ENCODE data around the gene APOL2.

The APOL2 gene, protein sequence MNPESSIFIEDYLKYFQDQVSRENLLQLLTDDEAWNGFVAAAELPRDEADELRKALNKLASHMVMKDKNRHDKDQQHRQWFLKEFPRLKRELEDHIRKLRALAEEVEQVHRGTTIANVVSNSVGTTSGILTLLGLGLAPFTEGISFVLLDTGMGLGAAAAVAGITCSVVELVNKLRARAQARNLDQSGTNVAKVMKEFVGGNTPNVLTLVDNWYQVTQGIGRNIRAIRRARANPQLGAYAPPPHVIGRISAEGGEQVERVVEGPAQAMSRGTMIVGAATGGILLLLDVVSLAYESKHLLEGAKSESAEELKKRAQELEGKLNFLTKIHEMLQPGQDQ

DNA sequence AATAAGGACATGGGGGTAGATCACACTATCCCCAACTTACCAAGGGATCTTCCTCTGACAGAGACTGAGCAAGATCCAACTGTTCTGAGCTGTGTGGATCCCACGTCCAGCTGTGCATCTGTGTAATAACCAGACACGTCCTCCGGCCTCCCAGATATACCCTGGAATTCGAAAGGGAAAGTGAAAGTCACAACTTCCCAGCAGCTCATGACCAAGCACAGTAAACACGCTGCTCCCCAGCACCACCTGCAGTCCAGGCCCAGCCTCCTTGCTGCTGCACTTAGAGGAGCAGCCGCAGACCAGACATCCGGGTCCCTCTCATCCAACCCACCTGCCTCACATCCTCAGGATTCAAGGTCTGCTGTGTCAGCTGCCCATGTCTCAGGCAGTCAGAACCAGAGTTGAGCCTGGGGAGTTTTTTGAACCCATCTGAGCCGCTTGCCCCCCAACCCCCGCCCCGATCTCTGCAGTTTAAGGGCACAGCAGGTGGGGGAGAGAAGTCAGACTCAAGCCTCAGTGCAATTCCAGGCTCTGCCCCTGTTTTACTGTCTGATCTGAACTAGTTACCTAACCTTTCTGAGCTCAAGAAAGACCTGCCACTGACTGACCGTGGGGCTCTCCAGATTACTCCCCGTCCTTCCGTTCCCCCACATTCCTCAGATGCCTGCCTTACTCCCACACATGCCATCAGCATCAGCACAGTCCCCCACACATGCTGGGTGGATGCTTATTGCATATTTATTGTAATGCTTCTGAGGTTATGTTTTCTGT lies at the start of gene APOL2:
TSS of gene APOL2 (minus strand) at position 127 of the 771 bp plus-strand sequence. CDS start 6,365 bp downstream, outside the sequence.
- Mint-ChIP-seq H3K27me3 (no peaks in the 10 kb centered on the region), H3K27ac (peak within 1 kb of the TSS; percentile 99), H3K9me3 (no peaks in the 10 kb centered on the region), H3K36me3 (ENCODE audit: low read depth) (peaks cover 31% of the 10 kb centered on the region), H3K4me1 (peaks cover 49% of the 10 kb centered on the region), H3K4me3 (peak within 1 kb of the TSS; percentile 98)
- DNase-seq: peak; percentile 82
- peak; percentile 98 for ATAC-seq

DNA sequence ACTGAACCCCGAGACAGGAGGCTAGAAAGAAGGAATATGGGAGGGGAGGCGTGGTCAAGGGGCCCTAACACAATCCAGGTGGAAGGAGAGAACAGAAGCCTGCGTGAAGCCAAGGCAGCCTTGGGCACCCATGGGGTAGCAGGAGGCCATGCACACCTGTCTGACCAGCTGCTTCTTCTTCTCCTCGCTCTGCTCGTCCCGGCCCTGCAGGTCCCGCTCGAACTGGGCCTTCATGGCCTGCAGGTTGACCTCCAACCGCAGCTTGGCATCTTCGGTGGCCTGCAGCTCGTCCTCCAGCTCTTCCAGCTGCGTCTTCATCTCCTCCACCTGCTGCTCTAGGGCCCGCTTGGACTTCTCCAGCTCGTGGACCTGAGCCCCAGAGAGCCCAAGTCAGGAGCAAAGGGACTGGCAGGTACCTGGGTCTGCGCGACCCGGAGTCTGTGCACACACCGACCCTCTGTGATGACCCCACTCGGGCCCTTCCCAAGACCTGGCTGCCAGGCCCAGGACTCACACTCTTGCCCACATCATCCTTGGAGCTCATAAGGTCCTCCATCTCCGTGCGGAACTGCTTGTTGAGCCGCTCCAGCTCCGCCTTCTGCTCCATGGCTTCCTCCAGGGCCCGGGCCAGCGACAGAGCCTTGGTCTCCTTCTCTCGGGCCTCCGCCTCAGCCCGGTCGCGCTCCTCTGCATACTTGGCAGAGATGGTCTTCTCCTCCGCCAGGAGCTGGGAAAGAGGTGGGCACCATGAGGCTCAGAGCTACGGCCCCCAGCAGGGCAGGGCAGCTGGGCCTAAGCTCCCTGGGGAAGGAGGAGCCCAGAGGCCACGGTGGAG lies 49.5 kb upstream of the APOL2 start:
- no peaks in the 10 kb centered on the region for H3K27me3 Mint-ChIP-seq
- H3K4me1 Mint-ChIP-seq: peaks cover 24% of the 10 kb centered on the region
- peaks cover 66% of the 10 kb centered on the region for H3K36me3 Mint-ChIP-seq (ENCODE audit: low read depth)
- peak overlapping the region; percentile 49 for H3K27ac Mint-ChIP-seq
- no peaks in the 10 kb centered on the region for H3K9me3 Mint-ChIP-seq
- H3K4me3 Mint-ChIP-seq: no peak overlapping the region
- ATAC-seq (no peak), DNase-seq (no peak)

DNA sequence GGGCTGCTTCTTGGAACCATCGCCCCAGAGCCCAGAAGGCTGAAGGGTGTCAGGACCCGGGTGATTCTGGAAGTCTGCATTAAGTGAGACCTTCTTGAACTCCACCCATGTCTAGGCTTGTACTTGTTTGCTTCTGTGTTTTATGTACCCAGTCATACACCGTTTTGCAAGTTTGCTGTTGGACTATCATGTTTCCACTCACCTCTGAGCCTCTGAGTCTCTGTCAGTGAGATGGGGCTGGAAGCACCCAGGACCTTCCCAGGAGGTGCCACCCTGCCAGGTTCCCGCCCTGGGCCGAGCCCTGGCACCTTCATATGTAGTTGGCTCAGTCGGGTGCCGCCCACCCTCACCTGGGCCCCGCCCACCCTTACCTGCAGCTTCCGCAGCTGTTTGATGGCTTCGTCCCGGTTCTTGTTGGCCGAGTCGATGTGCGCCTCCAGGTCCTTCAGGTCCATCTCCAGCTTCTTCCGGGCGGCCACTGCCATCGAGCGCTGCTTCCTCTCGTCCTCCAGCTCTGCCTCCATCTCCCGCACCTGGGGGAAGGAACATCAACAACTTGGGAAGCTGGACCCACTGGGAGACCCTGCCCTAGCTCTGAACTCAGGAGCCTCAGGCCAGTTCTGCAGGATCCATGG lies 48.7 kb upstream of the APOL2 start:
- Mint-ChIP-seq H3K36me3 (ENCODE audit: low read depth) (peaks cover 66% of the 10 kb centered on the region), H3K9me3 (no peaks in the 10 kb centered on the region), H3K4me1 (peaks cover 24% of the 10 kb centered on the region), H3K4me3 (no peak overlapping the region), H3K27me3 (no peaks in the 10 kb centered on the region), H3K27ac (peak overlapping the region; percentile 39)
- ATAC-seq (no peak), DNase-seq (no peak)

DNA sequence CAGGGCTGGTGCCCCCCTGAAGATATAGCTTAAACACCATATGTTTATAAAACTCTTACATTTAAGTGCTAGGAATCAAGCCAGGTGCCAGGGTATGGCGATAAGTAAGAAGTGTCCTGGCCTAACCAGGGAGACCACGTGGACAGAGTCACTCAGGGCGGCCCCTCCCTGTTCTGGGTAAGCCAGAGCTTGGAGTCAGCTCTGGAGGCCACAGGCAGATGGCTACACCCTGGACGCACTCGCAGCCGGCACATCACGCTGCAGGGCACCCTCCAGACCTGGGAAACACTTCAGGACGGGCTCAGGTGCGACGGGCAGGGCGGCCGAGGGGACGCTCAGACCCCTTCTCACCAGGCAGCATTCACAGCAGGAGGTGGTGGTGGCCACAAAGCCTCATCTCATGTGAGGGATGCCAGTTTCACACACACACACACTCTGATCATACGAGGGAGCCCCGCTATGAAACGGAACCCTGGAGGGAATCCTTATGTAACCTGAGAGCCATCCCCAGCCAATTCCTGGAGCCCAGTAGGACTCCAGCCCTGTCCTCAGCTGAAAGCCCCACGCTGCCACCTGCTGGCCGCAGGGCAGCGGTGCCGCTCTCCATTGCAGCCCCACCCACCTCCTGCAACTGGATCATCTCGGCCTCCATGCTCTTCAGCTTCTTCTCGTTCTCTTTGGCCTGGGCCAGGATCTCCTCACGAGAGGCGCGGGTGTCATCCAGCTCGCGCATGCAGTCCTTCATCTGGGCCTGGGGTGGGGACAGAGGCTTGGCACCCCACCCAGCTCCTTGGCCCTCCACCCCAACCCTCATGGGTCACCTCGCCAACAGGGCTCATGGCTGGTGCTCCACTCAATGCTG lies 47.0 kb upstream of the APOL2 start:
- peaks cover 17% of the 10 kb centered on the region for H3K4me1 Mint-ChIP-seq
- ATAC-seq (peak; percentile 62), DNase-seq (peak; percentile 76)
- H3K36me3 Mint-ChIP-seq (ENCODE audit: low read depth): peaks cover 60% of the 10 kb centered on the region
- no peaks in the 10 kb centered on the region for H3K27me3 Mint-ChIP-seq
- no peaks in the 10 kb centered on the region for H3K9me3 Mint-ChIP-seq
- H3K4me3 Mint-ChIP-seq: peak overlapping the region; percentile 34
- peak overlapping the region; percentile 74 for H3K27ac Mint-ChIP-seq

DNA sequence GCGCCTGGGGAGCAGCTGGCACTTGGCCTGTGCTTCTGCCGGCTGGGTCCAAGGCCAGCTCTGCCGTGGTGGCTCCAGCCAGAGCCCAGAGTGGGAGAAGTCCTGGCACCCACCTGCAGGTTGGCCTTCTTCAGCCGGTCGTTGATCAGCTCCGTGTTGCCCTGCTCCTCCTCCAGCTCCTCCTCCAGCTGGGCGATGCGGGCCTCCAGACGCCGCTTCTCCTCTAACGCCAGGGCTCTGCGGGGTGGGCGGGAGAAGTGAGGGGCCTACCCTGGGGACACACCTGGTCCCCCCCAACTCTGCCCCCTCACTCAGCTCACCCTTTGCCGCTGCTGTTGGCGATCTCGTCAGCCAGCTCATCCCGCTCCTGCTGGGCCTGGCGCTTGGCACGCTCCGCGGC lies 46.2 kb upstream of the APOL2 start:
- Mint-ChIP-seq H3K4me1 (peaks cover 17% of the 10 kb centered on the region), H3K36me3 (ENCODE audit: low read depth) (peaks cover 62% of the 10 kb centered on the region), H3K27me3 (no peaks in the 10 kb centered on the region), H3K4me3 (no peak overlapping the region), H3K27ac (no peak overlapping the region), H3K9me3 (no peaks in the 10 kb centered on the region)
- ATAC-seq: no peak
- no peak for DNase-seq

DNA sequence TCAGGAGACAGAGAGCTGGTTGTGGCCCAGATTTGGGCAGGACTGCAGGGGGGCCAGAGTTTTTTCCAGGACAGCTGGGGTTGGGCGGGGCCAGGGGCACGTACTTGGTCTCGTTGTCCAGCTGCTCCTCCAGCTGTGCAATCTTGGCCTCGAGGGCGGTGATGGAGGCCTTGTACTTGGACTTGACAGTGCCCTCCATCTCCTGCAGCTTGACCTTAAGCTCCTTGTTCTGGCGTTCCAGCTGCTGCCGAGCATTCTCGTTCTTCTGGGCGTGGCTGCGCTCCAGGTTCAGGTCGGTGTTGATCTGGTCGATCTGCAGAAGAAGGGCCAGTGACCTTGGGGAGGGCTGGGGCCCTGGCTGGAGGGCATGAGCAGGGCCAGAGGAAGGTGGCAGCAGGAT lies 45.7 kb upstream of the APOL2 start:
- Mint-ChIP-seq H3K4me3 (no peak overlapping the region), H3K36me3 (ENCODE audit: low read depth) (peaks cover 64% of the 10 kb centered on the region)
- ATAC-seq: no peak

DNA sequence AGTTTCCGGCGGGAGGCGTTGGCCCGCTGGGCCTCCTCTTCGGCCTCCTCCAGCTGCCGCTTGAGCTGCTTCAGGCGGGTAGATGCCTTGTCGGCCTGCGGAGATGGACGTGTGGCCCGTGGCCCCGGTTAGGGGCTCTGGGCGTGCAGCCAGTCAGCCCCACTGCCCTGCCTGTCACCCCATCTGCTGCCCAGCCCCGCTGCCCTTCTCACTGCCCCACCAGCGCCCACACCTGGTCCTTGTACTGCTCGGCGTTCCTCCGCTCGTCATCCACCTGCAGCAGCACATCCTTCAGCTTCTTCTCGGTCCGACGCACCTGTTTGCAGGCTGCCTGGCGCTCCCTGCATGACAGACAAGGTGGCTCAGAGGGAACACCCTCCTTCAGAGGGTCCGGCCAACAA lies 44.8 kb upstream of the APOL2 start:
- Mint-ChIP-seq H3K4me3 (no peak overlapping the region), H3K36me3 (ENCODE audit: low read depth) (peaks cover 58% of the 10 kb centered on the region), H3K9me3 (no peaks in the 10 kb centered on the region)

More for the DNA sequence above, 45.7 kb upstream of the APOL2 start:
- no peaks in the 10 kb centered on the region for H3K9me3 Mint-ChIP-seq
- no peak overlapping the region for H3K27ac Mint-ChIP-seq
- H3K4me1 Mint-ChIP-seq: peaks cover 16% of the 10 kb centered on the region
- H3K27me3 Mint-ChIP-seq: no peaks in the 10 kb centered on the region
- no peak for DNase-seq

DNA sequence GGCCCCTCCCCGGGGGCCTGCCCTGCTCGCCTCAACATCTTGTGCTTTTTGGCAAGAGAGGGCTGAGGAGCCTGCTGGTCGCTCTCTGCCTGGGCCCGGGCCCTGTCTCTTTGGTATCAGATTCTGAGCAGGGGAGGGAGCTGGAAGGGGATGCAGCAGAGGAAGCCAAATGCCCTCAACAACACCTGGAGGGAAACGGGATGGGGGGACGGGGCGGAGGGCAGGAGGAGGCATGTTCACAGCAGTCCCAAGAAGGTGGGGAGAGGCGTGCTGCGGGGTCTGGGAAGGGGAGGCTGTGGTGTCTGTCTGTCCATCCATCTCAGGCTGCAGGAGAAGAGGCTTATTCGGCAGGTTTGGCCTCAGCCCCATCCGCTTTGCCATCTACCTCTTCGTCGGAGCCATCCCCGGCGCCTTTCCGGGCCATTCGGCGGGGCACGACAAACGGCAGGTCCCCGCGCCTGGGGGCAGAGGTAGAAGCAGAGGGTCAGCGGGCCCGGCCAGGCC lies 43.1 kb upstream of the APOL2 start:
- H3K4me1 Mint-ChIP-seq: peaks cover 20% of the 10 kb centered on the region
- H3K36me3 Mint-ChIP-seq (ENCODE audit: low read depth): peaks cover 46% of the 10 kb centered on the region

More for the DNA sequence above, 44.8 kb upstream of the APOL2 start:
- Mint-ChIP-seq H3K4me1 (peaks cover 11% of the 10 kb centered on the region), H3K27ac (no peak overlapping the region), H3K27me3 (no peaks in the 10 kb centered on the region)
- ATAC-seq (no peak), DNase-seq (no peak)

DNA sequence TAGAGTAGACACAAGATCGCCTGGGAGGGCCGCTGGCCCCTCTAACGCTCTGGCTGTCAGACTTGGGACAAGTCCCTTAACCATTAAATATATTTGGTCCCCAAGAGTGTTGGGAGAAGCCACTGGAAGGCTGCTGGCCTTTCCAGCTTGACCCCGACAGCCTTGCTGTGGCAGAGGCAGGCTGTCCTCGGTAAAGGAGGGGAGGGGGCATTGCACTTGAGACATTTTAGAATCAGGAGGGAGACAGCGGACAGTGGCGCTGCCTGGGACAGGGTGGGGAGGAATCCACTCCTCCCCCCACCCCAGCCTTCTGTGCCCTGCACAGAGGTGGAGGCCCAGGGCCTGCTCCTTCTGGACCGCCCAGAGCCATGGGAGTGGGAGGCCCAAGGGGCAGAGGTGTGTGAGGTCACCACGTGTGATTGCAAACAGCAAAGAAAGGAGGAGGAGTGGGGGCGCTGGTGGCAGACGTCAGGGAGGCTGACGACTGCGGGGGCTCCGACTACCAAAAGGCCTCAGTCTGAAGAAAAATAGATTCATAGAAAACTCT lies 42.5 kb upstream of the APOL2 start:
- peaks cover 21% of the 10 kb centered on the region for H3K4me1 Mint-ChIP-seq
- peaks cover 41% of the 10 kb centered on the region for H3K36me3 Mint-ChIP-seq (ENCODE audit: low read depth)
- ATAC-seq (no peak), DNase-seq (no peak)
- H3K27me3 Mint-ChIP-seq: no peaks in the 10 kb centered on the region
- H3K4me3 Mint-ChIP-seq: no peak overlapping the region
- H3K9me3 Mint-ChIP-seq: no peaks in the 10 kb centered on the region
- H3K27ac Mint-ChIP-seq: no peak overlapping the region

More for the DNA sequence above, 43.1 kb upstream of the APOL2 start:
- H3K9me3 Mint-ChIP-seq: no peaks in the 10 kb centered on the region
- ATAC-seq (no peak), DNase-seq (no peak)
- H3K4me3 Mint-ChIP-seq: no peak overlapping the region
- no peaks in the 10 kb centered on the region for H3K27me3 Mint-ChIP-seq
- no peak overlapping the region for H3K27ac Mint-ChIP-seq

DNA sequence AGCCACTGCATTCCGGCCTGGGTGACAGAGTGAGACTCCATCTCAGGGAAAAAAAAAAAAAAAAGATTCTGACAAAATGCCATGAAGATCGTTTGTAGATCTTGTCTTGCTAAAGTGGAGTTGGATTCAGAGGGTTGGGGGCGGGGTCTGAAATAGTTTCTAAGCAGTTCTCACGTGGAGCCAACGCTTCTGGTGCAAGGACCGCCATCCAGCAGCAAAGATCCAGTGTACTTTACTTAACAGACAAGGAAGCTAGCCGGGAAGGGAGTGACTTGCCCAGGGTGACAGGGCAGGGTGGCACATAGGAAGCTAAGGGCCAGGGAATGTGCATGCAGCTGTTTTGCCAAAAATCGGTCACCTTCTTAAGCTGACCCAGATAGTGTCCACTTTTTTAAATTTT lies 41.1 kb upstream of the APOL2 start:
- H3K27ac Mint-ChIP-seq: no peak overlapping the region
- DNase-seq: no peak
- no peak overlapping the region for H3K4me3 Mint-ChIP-seq
- H3K27me3 Mint-ChIP-seq: no peaks in the 10 kb centered on the region
- no peak for ATAC-seq
- no peaks in the 10 kb centered on the region for H3K9me3 Mint-ChIP-seq
- peaks cover 31% of the 10 kb centered on the region for H3K36me3 Mint-ChIP-seq (ENCODE audit: low read depth)
- peaks cover 23% of the 10 kb centered on the region for H3K4me1 Mint-ChIP-seq

DNA sequence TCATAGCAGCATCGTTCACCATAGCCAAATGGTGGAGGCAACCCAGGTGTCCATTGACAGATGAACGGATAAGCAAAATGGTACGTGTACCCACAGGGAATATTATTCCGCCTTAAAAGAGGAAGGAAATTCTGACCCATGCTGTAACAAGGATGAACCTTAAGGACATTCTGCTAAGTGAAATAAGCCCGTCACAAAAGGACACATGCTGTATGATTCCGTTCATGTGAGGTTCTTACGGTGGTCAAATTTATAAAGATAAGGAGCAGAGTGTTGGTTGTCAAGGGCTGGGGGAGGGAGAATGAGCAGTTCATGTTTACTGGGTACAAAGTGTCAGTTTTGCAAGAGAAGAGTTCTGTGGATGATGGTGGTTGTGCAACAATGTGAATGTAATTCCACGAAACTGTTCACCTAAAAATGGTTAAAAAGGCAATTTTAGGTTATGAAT lies 39.9 kb upstream of the APOL2 start:
- DNase-seq (no peak), ATAC-seq (no peak)
- no peaks in the 10 kb centered on the region for H3K9me3 Mint-ChIP-seq
- no peaks in the 10 kb centered on the region for H3K27me3 Mint-ChIP-seq
- H3K4me3 Mint-ChIP-seq: no peak overlapping the region
- H3K36me3 Mint-ChIP-seq (ENCODE audit: low read depth): peaks cover 28% of the 10 kb centered on the region
- H3K27ac Mint-ChIP-seq: peak overlapping the region; percentile 33
- H3K4me1 Mint-ChIP-seq: peaks cover 25% of the 10 kb centered on the region

DNA sequence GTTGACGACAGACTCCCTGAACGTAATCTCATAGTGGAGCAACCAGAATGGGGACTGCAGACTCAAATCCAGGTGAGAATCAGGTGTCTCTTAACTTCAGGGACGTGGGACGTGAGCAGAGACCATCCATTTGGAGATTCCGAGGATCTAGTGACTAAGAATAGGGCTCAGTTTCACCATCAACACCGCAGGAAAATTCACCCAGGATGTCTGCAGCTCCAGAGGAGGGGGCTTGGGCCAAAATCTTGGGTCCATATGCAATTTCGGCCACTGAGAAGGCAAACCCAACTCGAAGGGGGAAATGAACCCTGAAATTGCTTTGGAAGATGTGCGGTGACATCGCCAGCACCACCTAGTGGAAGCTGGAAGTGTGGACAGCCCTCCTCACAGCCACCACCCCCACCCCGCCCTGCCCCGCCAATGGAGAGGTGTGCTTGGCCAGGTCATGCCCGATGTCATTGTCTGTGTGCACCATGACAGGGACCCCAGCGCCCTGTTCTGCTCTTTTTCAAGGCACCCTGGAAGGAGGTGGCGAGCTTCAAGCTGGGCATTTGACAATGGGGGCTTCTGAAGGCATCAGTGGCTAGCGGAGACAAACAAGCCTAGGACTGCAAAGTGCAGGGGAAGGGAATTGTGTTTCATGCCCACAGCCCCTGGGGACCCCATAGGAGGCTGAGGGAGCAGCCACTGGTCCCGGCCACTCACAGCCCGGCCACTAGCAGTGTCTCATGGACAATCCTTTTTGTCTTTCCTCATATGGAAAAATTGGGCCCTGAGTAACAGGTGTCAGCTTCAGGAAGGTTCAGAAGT lies 38.4 kb upstream of the APOL2 start:
- H3K4me3 Mint-ChIP-seq: no peak overlapping the region
- peaks cover 27% of the 10 kb centered on the region for H3K4me1 Mint-ChIP-seq
- ATAC-seq: peak; percentile 77
- peak overlapping the region; percentile 59 for H3K27ac Mint-ChIP-seq
- peaks cover 17% of the 10 kb centered on the region for H3K36me3 Mint-ChIP-seq (ENCODE audit: low read depth)
- peak; percentile 67 for DNase-seq
- H3K9me3 Mint-ChIP-seq: no peaks in the 10 kb centered on the region
- H3K27me3 Mint-ChIP-seq: no peaks in the 10 kb centered on the region
